K562 (cell line): Measurements from ENCODE around the gene KCNJ11. TPM values are rescaled to one million over a fixed set of nuclear protein-coding genes. Genes with fewer than 3 reads are reported as not detected.

Experiments used
- ATAC-seq: fragments of 200-7000 bp; cut with Tn5 transposase; 3 replicates; pipeline ENCODE4 v1.9.1; 2020; ENCODE audit warnings: moderate library complexity
- BruUV-seq: library from RNA; stranded (reverse); fragments of 400-500 nt; replicated peaks from 2 replicates; lab custom pipeline; 2021; lab: Mats Ljungman, UMichigan
- CTCF ChIA-PET: fragments of 300-600 bp; formaldehyde crosslinking; extraction: SDS; loops from one replicate; lab custom pipeline; 2021; ENCODE audit warnings: low intra/inter-chr PET ratio; lab: Yijun Ruan, JAX
- POLR2A ChIA-PET: fragments of 300-600, 350-650 bp; sonication (Branson Sonifier 250); formaldehyde crosslinking; extraction: SDS; loops from one replicate; lab custom pipeline; 2021; ENCODE audit warnings: antibody characterized with exemption, inconsistent platforms; lab: Yijun Ruan, JAX
- DNase-seq, 4 experiments: peaks; one replicate each; pipeline versions ENCODE4 v3.0.0 to v3.0.0-alpha.2; 2011 to 2018; ENCODE audit warnings: low spot score in 3 of 4, mixed read lengths in 3 of 4; ENCODE audit errors: extremely low read depth in 1 of 4
- FAIRE-seq: peaks from 2 replicates; lab custom pipeline; 2011; peaks lifted over from hg19 to GRCh38; lab: Jason Lieb, UNC
- H2AFZ ChIP-seq: 2 replicates; pipeline ENCODE4 v1.6.0; 2011; ENCODE audit warnings: low read depth, low read length, control low read depth, inconsistent platforms
- H3K27ac ChIP-seq: fragments of 200-600 bp; 3 replicates; pipeline ENCODE4 v1.8.0; 2011; ENCODE audit warnings: low read depth, mild to moderate bottlenecking, control low read depth, inconsistent platforms, low read length, moderate library complexity, mixed read lengths; ENCODE audit errors: extremely low read depth
- H3K27me3 ChIP-seq, 2 experiments: fragments of 300-600 bp in 1 of 2; 2 replicates in 1 of 2; 3 replicates in 1 of 2; pipeline versions ENCODE4 v1.6.0 to v1.8.0; 2011; ENCODE audit warnings: inconsistent platforms in 2 of 2, low read length in 2 of 2, mild to moderate bottlenecking in 1 of 2, mixed read lengths in 1 of 2, moderate library complexity in 1 of 2; ENCODE audit not compliant: control insufficient read depth in 2 of 2, insufficient read depth in 2 of 2
- H3K36me3 ChIP-seq: fragments of 300-600 bp; 3 replicates; pipeline ENCODE4 v1.8.0; 2011; ENCODE audit warnings: mild to moderate bottlenecking, low read length, inconsistent platforms; ENCODE audit not compliant: control insufficient read depth, insufficient read depth
- H3K4me1 ChIP-seq, 2 experiments: fragments of 200-600 bp in 1 of 2; replicated peaks in 1 of 2; 2 replicates in 1 of 2; 3 replicates in 1 of 2; pipeline versions ENCODE4 v1.5.1 to v1.8.0; 2011; ENCODE audit warnings: inconsistent platforms in 2 of 2, low read length in 2 of 2, mild to moderate bottlenecking in 1 of 2, mixed read lengths in 1 of 2, moderate library complexity in 1 of 2; ENCODE audit not compliant: control insufficient read depth in 2 of 2, insufficient read depth in 2 of 2
- H3K4me2 ChIP-seq: 2 replicates; pipeline ENCODE4 v1.6.1; 2011; ENCODE audit warnings: low read length, control low read depth, inconsistent platforms, mixed read lengths; ENCODE audit not compliant: insufficient read depth
- H3K4me3 ChIP-seq: fragments of 200-600 bp; sonication (generic), shearing (Covaris generic); 2 replicates; pipeline ENCODE4 v1.5.1; 2016; ENCODE audit warnings: control low read depth, inconsistent platforms
- H3K79me2 ChIP-seq: fragments of 200-600 bp; 3 replicates; pipeline ENCODE4 v1.8.0; 2011; ENCODE audit warnings: low read length, inconsistent platforms; ENCODE audit not compliant: control insufficient read depth, insufficient read depth
- H3K9ac ChIP-seq, 2 experiments: 2 replicates each; pipeline versions ENCODE4 v1.6.0 to v1.6.1; 2011; ENCODE audit warnings: low read depth in 2 of 2, low read length in 2 of 2, control low read depth in 1 of 2, inconsistent platforms in 1 of 2, mild to moderate bottlenecking in 1 of 2, mixed read lengths in 1 of 2; ENCODE audit not compliant: insufficient read depth in 1 of 2
- H3K9me1 ChIP-seq: one replicate; pipeline ENCODE4 v1.6.0; 2011; ENCODE audit warnings: inconsistent platforms, mild to moderate bottlenecking, low read length, moderate library complexity; ENCODE audit not compliant: control insufficient read depth, insufficient read depth
- H3K9me3 ChIP-seq: replicated peaks from 2 replicates; pipeline ENCODE4 v1.5.1; 2011; ENCODE audit warnings: low read depth, low read length, inconsistent platforms; ENCODE audit not compliant: control insufficient read depth, insufficient read depth
- H4K20me1 ChIP-seq: replicated peaks from 2 replicates; pipeline ENCODE4 v1.6.1; 2011; ENCODE audit warnings: low read length, inconsistent platforms, mixed read lengths; ENCODE audit not compliant: control insufficient read depth, insufficient read depth
- HMG20A ChIP-seq: fragments of 450-650 bp; formaldehyde crosslinking; conservative IDR thresholded peaks from 2 replicates; pipeline ENCODE4 v1.4.0; 2020; ENCODE audit warnings: mild to moderate bottlenecking, mixed read lengths
- PBX2 ChIP-seq, 2 experiments: IDR thresholded peaks in 1 of 2; conservative IDR thresholded peaks in 1 of 2; 2 replicates each; pipeline ENCODE4 v1.6.1; 2016; ENCODE audit warnings: low read depth in 2 of 2, mild to moderate bottlenecking in 1 of 2, missing compliant biosample characterization in 1 of 2, missing genetic modification characterization in 1 of 2, moderate library complexity in 1 of 2
- PCBP1 ChIP-seq: fragments of 200-400 bp; formaldehyde crosslinking; IDR thresholded peaks from 2 replicates; pipeline ENCODE4 v1.6.1; 2018; ENCODE audit warnings: mild to moderate bottlenecking, low read depth, low read length; ENCODE audit not compliant: poor library complexity, severe bottlenecking
- POLR2G ChIP-seq: fragments of 200-400 bp; formaldehyde crosslinking; IDR thresholded peaks from 2 replicates; pipeline ENCODE4 v1.6.1; 2017; ENCODE audit warnings: low read depth, mild to moderate bottlenecking, antibody characterized with exemption, low read length, moderate library complexity
- SMAD4 ChIP-seq: fragments of 250-450 bp; sonication (Bioruptor Pico); conservative IDR thresholded peaks from 2 replicates; pipeline ENCODE4 v1.8.0; 2021; ENCODE audit warnings: inconsistent platforms, mild to moderate bottlenecking, moderate library complexity
- WGBS: fragments of 100-300 bp; shearing (Covaris generic); methylation state at CpG from one replicate; pipeline ENCODE4 v1.1.6; 2016; ENCODE audit warnings: low coverage, mixed read lengths; ENCODE audit not compliant: insufficient coverage; ENCODE audit errors: missing lambda C conversion rate; 5-methylcytosine and 5-hydroxymethylcytosine counted together
- in situ Hi-C: fragments of 300-500 bp; cut with MboI; formaldehyde crosslinking; loops from 4 replicates; pipeline ENCODE4 v1.15.0; 2018; ENCODE audit warnings: inconsistent platforms, mixed read lengths
- intact Hi-C: fragments of 100-400 bp; cut with micrococcal nuclease; formaldehyde crosslinking; loops from 2 replicates; pipeline ENCODE4 v1.14.2; 2022
- polyA plus RNA-seq, 8 experiments: library from polyadenylated mRNA; depleted of rRNA in 4 of 8; stranded (reverse) in 5 of 8; unstranded in 3 of 8; fragments of >200 nt; fragmentation: Nextera tagmentation in 2 of 8; fragmentation: Illumina TruSeq in 1 of 8; extraction: Ambion mirVana in 2 of 8; extraction: Trizol in 1 of 8; gene quantifications; 2 replicates each; pipeline versions ENCODE4 v1.2.1 to v1.2.3, GENCODE V29; 2011 to 2014; ENCODE audit warnings: inconsistent platforms in 1 of 8, missing spikeins in 1 of 8
- total RNA-seq, 7 experiments: library from RNA; depleted of rRNA in 6 of 7; stranded (reverse); fragments of >200 nt in 6 of 7; fragmentation: Illumina TruSeq in 2 of 7; extraction: Trizol in 2 of 7; gene quantifications; 2 replicates each; pipeline versions ENCODE4 v1.2.1 to v1.2.3, GENCODE V29; 2011 to 2021; ENCODE audit warnings: low replicate concordance in 1 of 7

KCNJ11 gene
- total and polyA plus RNA-seq, 9 of the 15 experiments (the other 6 are each of a cell fraction or from before 2014, with no cell fraction given) = 0.54 to 3.7 (median 0.86) TPM; not detected in 2

GRCh38 chr11:17421781-17422180 is 33.3 kb upstream of the KCNJ11 start:
- H3K9ac ChIP-seq = no peak overlapping the region; a peak in 1 of 4 replicates
- no peak overlapping the region for H3K4me3 ChIP-seq
- no TSS peak for BruUV-seq
- H2AFZ ChIP-seq = no peak overlapping the region
- no peak overlapping the region for H3K4me2 ChIP-seq
- 0% methylated on average over 4 of the region's 4 CpGs for WGBS
- no peak for DNase-seq
- peaks cover 15 to 53% of the 10 kb centered on the region in 2 experiments; a peak in 4 of 5 replicates for H3K27me3 ChIP-seq
- in situ Hi-C loops = no loop called here
- no peaks in the 10 kb centered on the region for H3K9me1 ChIP-seq
- no peak overlapping the region for H3K27ac ChIP-seq
- CTCF ChIA-PET = no interaction called here
- no peak for FAIRE-seq
- H3K4me1 ChIP-seq = no peaks in the 10 kb centered on the region
- no peak for TF ChIP-seq SMAD4 (CRISPR knock-in tag)
- POLR2A ChIA-PET = no interaction called here
- no peaks in the 10 kb centered on the region for H3K79me2 ChIP-seq
- no peaks in the 10 kb centered on the region for H3K36me3 ChIP-seq
- intact Hi-C loops = no loop called here
- no peaks in the 10 kb centered on the region for H3K9me3 ChIP-seq
- no peaks in the 10 kb centered on the region for H4K20me1 ChIP-seq
- ATAC-seq = no peak

GRCh38 chr11:17418444-17419081 is 30.1 kb upstream of the KCNJ11 start:
- Histone ChIP-seq H3K4me1 (no peaks in the 10 kb centered on the region), H3K4me2 (no peak overlapping the region), H3K36me3 (no peaks in the 10 kb centered on the region), H4K20me1 (no peaks in the 10 kb centered on the region), H3K27ac (no peak overlapping the region), H3K9me1 (no peaks in the 10 kb centered on the region), H3K4me3 (no peak overlapping the region), H3K27me3 (peaks cover 16 to 63% of the 10 kb centered on the region in 2 experiments; a peak in 4 of 5 replicates), H3K9me3 (no peaks in the 10 kb centered on the region), H3K79me2 (no peaks in the 10 kb centered on the region), H3K9ac (no peak overlapping the region), H2AFZ (no peak overlapping the region)
- FAIRE-seq = no peak
- ChIA-PET POLR2A (interaction anchor here (0.5 to 1.0 kb wide), 4 partner anchors 17 to 382 kb away, joined by 3 to 5 read pairs (median 4); no protein-coding TSS in a partner anchor), CTCF (no interaction called here)
- DNase-seq = no peak
- TF ChIP-seq HMG20A (CRISPR knock-in tag) (no peak), PCBP1 (no peak), POLR2G (no peak), PBX2 (CRISPR knock-in tag; IDR thresholded peaks at IDR 0.05; ENCODE audit: low read depth) (no peak), PBX2 (tag; conservative IDR thresholded peaks at IDR 0.05; ENCODE audit: low read depth) (peak; percentile 35; the same call in 1 of the 2 replicates)
- 4% methylated on average over 2 of the region's 2 CpGs for WGBS
- no TSS peak for BruUV-seq
- no peak for ATAC-seq
- intact Hi-C loops = no loop called here
- in situ Hi-C loops = no loop called here
